ENCODE data around the gene COPG2.
"Not testable (repeated sequence)": the region's sequence is repeated elsewhere in the genome, so short reads cannot be mapped to it uniquely, and the experiment has no call there.

Gene COPG2

DNA sequence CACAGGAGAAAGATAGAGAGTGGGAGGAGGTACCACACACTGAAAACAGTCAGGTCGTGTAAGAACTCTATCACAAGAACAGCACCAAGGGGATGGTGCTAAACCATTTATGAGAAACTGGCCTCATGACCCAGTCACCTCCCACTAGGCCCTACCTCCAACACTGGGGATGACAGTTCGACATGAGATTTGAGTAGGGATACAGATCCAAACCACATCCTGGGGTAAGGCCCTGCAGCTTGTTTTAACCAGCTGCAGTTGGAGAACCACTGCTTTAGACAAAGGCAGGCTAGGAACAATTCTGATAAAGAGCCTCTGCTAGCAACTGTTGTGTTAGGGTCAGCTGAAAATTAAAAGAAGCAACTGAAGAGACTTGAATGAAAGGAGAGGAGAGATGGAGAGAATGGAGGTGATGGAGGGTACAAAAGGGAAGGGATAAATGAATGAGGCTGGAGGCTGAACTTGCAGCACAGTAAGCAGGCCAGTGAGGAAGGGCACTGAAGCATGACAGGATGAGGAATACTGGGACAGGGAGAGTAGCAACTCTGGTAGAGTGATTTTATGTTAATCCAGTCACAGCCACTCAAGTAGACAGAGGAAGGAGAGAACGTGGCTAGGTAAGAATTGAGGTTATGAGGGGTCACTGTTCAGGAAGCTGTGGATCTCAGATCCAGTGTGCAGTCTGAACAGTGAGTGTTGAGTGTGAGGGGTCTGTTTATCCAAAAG lies 153.1 kb downstream of the COPG2 start:
- no peak for DNase-seq (ENCODE audit: low read depth)
- no peak overlapping the region for H3K4me3 ChIP-seq (ENCODE audit: low read depth, low read length)

DNA sequence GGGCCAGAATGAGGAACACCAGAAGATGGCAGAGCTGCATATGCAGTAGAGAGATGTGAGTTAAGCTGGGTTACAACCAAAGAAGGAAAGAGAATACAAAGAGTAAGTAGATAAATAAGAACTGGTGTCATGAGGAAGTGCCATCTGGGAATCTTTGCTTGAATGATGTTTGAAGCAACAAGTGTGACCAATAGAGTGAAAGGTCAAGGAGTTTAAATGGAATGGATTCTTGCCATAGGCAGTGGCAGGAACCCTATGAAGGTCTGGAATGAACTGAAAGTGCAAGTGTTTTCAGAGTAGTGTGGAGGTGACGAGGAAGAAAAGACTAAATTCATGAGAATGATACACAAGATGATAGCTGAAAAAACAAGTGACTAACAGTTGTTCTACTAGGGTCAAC lies 155.1 kb downstream of the COPG2 start:
- no peak for DNase-seq (ENCODE audit: low read depth)
- no peak overlapping the region for H3K4me3 ChIP-seq (ENCODE audit: low read depth, low read length)

DNA sequence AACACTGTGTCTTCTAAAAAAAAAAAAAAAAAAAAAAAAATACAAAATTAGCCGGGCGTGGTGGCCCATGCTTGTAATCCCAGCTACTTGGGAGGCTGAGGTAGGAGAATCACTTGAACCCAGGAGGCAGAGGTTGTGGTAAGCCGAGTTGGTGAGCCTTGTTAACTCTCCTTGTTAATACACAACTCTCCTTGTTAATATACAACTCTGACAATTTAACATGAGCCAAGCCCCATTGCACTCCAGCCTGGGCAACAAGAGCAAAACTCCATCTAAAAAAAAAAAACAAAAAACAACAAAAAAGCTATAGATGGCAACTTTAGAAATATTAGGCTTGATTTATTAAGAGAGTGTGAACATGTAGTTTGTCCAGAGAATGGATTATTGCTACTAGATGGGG lies 156.5 kb downstream of the COPG2 start:
- DNase-seq (ENCODE audit: low read depth); H3K4me3 ChIP-seq (ENCODE audit: low read depth, low read length): not testable (repeated sequence)

DNA sequence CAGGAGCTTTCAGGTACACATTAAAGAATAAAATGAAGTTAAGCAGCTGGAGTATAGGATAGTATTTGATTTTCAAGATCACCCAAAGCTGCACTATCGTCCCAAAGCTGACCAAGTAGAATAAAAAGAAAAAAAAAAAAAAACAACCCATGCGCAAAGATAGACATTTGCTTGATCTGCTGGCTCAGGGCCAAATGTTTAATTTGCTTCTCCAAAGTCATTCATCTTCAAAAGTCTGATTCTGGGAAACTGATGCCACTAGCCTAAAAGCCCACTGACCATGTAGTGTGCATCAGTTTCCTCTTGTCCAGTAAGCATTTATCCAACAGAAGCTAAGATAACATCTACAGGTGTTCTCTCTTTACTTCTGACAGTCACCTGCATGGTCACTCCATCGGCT lies 162.2 kb downstream of the COPG2 start:
- no peak for DNase-seq (ENCODE audit: low read depth)
- no peak overlapping the region for H3K4me3 ChIP-seq (ENCODE audit: low read depth, low read length)

- H3K4me3 ChIP-seq (ENCODE audit: low read depth, low read length): no peak overlapping the region
- DNase-seq (ENCODE audit: low read depth): no peak
Measured at GRCh38 chr7:130505753-130506152, 162.8 kb downstream of the COPG2 start.

GRCh38 chr7:130500910-130501309 lies 167.6 kb downstream of the COPG2 start:
- H3K4me3 ChIP-seq (ENCODE audit: low read depth, low read length): no peak overlapping the region
- DNase-seq (ENCODE audit: low read depth): no peak

DNA sequence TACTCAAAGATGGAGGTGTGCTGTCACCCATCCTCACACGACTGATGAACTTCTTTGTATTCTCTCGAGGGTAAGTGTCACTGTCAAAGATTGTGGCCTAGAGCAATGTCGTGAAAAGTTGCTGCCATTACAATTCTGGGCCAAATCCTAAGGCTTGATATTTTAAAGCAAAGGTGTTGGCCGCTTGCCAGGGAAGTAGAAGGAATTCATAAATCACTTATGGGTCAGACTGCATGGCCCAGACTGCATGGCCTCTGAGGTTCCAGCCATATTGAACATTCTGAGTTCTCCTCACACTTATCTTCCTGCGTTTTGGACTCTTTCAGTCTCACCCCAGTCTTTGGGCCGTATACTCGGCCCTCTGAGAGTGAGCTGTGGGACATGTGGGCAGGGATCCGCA lies 168.1 kb downstream of the COPG2 start:
- no peak overlapping the region for H3K4me3 ChIP-seq (ENCODE audit: low read depth, low read length)
- DNase-seq (ENCODE audit: low read depth): no peak

GRCh38 chr7:130494431-130494858 lies 174.1 kb downstream of the COPG2 start:
- H3K4me3 ChIP-seq (ENCODE audit: low read depth, low read length): peak overlapping the region; percentile 56
- no peak for DNase-seq (ENCODE audit: low read depth)

DNA sequence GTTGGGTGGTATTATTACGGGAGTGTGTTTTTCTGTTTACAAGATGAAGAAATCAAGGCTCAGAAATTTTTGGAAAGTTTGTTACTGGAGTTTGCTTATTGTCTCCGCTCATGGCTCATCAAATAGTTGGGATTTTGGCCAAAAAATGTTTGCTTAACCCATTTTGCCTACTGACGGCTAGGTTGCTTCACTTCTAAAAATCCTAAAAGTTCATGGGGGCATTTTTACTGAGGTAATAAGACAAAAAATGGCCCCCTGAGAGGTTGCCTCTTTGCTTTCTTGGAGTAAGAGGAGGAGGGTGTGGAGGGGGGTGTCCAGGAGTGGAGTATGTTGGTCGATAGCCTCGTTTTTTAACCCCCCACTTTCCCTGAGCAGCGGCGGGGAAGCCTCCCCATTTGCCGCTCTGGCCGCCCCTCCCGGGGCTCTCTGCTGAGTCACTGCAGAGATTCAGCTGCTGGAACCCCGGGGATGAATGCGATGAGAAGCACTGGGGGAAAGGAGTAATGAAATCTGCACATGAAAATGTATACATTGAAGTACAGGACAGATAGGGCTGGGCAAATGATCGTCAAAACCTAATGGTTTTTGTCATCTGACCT lies 175.2 kb downstream of the COPG2 start:
- peak overlapping the region; percentile 56 for H3K4me3 ChIP-seq (ENCODE audit: low read depth, low read length)
- DNase-seq (ENCODE audit: low read depth): no peak

- peak overlapping the region; percentile 56 for H3K4me3 ChIP-seq (ENCODE audit: low read depth, low read length)
- DNase-seq (ENCODE audit: low read depth): no peak
Measured at GRCh38 chr7:130492523-130493274, 175.8 kb downstream of the COPG2 start.

DNA sequence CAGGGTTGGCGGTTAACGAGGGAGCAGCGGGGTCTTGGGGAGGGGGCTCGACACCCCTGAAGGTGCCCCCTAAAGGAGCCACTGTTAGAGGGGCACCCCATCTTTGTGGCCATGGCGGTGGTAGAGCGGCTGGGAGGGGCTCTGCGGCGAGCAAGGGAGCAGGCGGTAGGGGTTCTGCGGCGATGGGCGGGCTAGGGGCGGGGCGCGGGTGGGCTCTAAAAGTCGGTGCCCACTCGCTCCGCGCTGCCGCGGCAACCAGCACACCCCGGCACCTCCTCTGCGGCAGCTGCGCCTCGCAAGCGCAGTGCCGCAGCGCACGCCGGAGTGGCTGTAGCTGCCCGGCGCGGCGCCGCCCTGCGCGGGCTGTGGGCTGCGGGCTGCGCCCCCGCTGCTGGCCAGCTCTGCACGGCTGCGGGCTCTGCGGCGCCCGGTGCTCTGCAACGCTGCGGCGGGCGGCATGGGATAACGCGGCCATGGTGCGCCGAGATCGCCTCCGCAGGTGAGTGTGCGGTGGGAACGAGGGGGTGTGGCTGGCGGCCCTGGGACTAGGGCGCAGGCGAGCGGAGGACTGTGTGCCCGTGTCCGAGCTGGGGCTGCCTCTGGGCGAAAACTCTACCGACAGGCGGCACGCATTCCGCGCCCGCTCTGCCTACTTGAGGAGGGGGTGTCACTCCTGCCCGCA lies 176.6 kb downstream of the COPG2 start, which contains the start of gene MEST:
TSS of gene MEST (plus strand) at position 245 of the 682 bp plus-strand sequence. CDS start at position 474, 229 bp downstream.
- H3K4me3 ChIP-seq (ENCODE audit: low read depth, low read length): peak within 1 kb of the TSS; percentile 56
- no peak for DNase-seq (ENCODE audit: low read depth)

DNA sequence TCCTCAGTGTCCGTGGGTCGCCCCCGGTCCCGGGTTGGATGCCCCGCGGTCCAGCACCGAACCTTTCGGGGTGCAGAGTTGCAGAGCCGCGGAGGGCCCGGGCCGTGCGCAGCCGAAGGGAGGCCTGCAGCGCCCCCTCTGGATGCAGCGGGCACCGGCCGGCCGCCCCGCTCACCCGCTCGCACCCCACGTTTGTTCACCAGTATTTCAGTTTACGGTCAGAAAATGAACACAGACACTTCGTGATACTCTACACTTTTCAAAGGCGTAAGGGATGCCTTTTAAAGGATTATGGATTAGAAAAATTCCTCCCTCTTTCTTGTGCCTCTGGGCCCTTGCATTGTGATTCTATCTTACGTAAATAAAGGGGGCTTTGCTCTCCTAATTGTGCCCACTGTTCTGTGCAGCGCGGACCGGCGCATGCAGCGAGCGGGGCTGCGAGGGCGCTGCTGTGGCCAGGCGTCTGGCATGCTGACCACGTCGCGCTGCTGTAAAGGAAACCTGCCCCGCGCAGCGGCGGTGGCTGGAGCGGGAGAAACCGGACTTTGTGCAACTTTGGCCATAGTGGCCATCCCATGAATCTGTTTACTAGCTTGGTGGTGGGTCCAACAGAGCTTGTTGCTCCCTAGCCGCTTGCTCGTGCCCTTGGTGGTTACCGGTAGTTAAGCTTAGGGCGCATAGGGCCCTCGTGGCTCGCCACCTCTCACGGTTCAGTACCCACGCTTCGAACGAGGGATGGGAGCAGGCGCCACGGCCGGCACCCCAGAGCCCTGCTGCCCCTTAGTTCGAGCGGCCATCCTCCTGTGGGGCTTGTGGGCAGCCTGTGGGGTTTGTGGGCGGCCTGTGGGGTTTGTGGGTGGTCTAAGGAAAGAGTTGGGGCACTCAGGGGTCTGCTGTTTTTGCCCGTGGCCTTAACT lies 177.4 kb downstream of the COPG2 start:
- H3K4me3 ChIP-seq (ENCODE audit: low read depth, low read length): peak overlapping the region; percentile 56
- DNase-seq (ENCODE audit: low read depth): no peak

DNA sequence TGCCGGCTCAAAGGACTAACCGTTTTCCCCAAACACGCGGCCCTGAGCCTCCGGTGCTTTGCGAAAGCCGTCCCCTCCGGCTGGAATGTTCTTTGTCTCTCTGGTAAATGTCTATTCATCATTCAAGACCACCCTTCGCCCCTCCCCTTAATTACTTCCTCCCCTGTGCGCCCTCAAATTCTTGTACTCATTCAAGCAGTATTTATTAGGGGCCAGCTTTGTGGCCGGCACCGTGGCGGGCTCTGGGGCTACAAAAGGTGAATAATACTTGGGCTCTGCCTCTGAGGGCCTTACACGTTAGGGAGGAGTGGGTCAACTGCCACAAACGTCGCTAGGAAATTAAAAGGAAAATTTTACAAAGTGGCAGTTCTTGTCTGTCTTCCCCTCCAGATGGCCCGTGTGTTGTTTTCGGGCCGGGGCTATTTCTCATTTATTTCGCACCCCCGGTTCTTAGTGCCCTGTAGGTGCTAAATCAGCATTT lies 178.2 kb downstream of the COPG2 start:
- H3K4me3 ChIP-seq (ENCODE audit: low read depth, low read length): no peak overlapping the region
- no peak for DNase-seq (ENCODE audit: low read depth)

- peak; percentile 26 for DNase-seq (ENCODE audit: low read depth)
- H3K4me3 ChIP-seq (ENCODE audit: low read depth, low read length): no peak overlapping the region
Measured at GRCh38 chr7:130489140-130489983, 179.2 kb downstream of the COPG2 start.

DNA sequence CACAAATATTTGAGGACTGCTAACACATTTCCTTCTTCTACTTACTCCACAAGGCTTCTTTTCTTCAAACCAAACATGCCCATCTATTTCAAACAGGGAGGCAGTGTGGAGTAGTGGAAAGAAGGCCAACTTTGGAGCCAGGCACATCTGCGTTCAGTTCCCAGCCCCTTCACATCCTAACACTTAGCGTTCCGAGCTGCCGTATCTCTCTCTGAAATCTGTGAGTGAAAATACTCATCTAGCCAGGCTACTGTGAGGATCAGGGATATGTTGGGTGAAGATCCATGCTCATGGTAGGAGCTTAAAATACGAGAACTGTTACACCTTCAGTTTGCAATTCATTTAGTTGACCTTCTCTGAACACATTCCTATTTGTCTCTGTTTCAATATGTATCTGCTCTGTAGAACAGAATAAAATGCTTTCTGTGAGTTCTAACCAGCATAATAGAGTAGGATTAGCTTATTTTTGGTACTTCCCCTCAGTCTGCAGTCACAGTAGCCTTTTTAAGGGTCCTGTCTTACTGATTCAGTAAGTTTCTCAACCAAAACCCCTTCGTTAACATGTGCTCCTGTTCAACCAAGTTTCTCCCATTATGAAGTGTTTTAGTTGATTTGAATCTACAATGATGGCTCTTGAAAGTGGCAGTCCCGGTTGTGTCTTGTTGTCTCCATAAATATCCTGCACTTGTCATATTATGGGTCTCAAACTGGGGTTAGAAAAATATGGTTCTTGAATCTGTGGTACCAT lies 180.0 kb downstream of the COPG2 start:
- no peak overlapping the region for H3K4me3 ChIP-seq (ENCODE audit: low read depth, low read length)
- no peak for DNase-seq (ENCODE audit: low read depth)

DNA sequence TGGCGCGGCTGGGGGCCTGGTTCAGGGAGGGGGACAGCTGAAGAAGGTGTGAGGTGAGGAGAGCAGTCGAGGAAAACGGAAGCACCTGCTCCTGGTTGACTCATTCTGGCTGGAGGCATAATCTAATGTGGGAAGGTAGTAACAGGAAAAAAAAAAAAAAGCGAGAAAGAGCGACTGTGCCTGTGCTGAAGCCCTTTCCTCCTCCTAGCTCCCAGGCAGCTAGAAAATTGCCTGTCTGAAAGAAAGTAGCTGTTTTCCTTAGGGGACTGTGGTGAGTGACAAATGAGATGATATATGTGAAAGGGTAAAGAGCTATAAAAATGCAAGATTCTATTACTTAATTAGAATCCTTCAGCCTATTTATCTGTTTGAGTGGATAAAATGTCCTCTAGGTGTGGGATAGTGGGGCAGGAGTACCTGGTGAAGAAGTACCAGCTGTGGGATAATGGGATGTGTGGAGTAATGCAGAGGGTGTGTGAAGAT lies 181.6 kb downstream of the COPG2 start:
- no peak overlapping the region for H3K4me3 ChIP-seq (ENCODE audit: low read depth, low read length)
- DNase-seq (ENCODE audit: low read depth): no peak
